Ovary (tissue), 9 donors: ENCODE data around the gene TBC1D32. TPM values are rescaled to one million over a fixed set of nuclear protein-coding genes. Genes with fewer than 3 reads are reported as not detected.
A peak's percentile ranks its signal among the peaks of the same experiment; 100 is the strongest.
"Not testable (repeated sequence)": the region's sequence is repeated elsewhere in the genome, so short reads cannot be mapped to it uniquely, and the experiment has no call there.

ENCODE experiments used
- DNase-seq, 5 donors: peaks; one replicate each; pipeline ENCODE4 v3.0.0-alpha.2; 2019 to 2020
- H3K27ac ChIP-seq, 2 donors: fragments of 200-600 bp; one replicate each; pipeline versions ENCODE4 v1.5.1 to v1.8.0; 2019 to 2022
- H3K27me3 ChIP-seq: fragments of 200-600 bp; one replicate; pipeline ENCODE4 v1.8.0; 2022
- H3K36me3 ChIP-seq: fragments of 200-600 bp; sonication (generic); one replicate; pipeline ENCODE4 v1.5.1; 2019
- H3K4me1 ChIP-seq: one replicate; pipeline ENCODE4 v1.8.1; 2013; ENCODE audit warnings: mild to moderate bottlenecking, moderate library complexity; ENCODE audit not compliant: insufficient read depth
- H3K4me3 ChIP-seq: fragments of 200-600 bp; sonication (generic); one replicate; pipeline ENCODE4 v1.5.1; 2017
- H3K9me3 ChIP-seq, 2 donors: fragments of 200-600 bp in 1 of 2; sonication (generic) in 1 of 2; one replicate each; pipeline versions ENCODE4 v1.5.1 to v1.8.1; 2013 to 2019; ENCODE audit warnings: mild to moderate bottlenecking in 1 of 2, moderate library complexity in 1 of 2
- EP300 ChIP-seq: sonication (generic); formaldehyde crosslinking; IDR thresholded peaks from one replicate; pipeline ENCODE4 v1.6.1; 2017; ENCODE audit warnings: antibody characterized with exemption
- POLR2A ChIP-seq: fragments of 450-650 bp; IDR thresholded peaks from one replicate; pipeline ENCODE4 v1.6.1; 2017; ENCODE audit warnings: antibody characterized with exemption, mild to moderate bottlenecking, moderate library complexity
- WGBS, 3 donors: extraction: QIAGEN DNeasy Blood & Tissue Kit in 1 of 3; methylation state at CpG; one replicate each; pipeline versions ENCODE4 v1.1.5 to v1.1.7; 2013 to 2017; 5-methylcytosine and 5-hydroxymethylcytosine counted together
- intact Hi-C, 4 donors: fragments of 100-400 bp; cut with DNase I; formaldehyde crosslinking; loops; one replicate each; pipeline versions ENCODE4 v1.11.0 to v1.15.1; 2022 to 2023
- polyA plus RNA-seq, 2 donors: library from polyadenylated mRNA; stranded (reverse); fragments of 200-250 nt in 1 of 2; fragments of 350-450 nt in 1 of 2; fragmentation: Illumina TruSeq in 1 of 2; extraction: RNeasy Lipid Tissue Mini Kit (QIAGEN cat#74804) in 1 of 2; gene quantifications; one replicate each; pipeline ENCODE4 v1.2.3, GENCODE V29; 2013 to 2014
- total RNA-seq, 7 donors: library from RNA; depleted of rRNA in 2 of 7; stranded (reverse); fragments of >200 nt in 2 of 7; fragmentation: NEBNext Ultra II Directional in 3 of 7; extraction: Animal tissue kit (Norgen Biotek cat#: 25700) in 3 of 7; gene quantifications; one replicate each; pipeline versions ENCODE4 v1.1.0 to v1.2.4, GENCODE V29; 2016 to 2023
- TF ChIP-seq, protein P1 (sequence below), 3 donors: fragments of 450-650 bp in 2 of 3; fragments of 200-600 bp in 1 of 3; IDR thresholded peaks; one replicate each; pipeline versions ENCODE4 v1.5.1 to v1.8.0; 2016 to 2022; ENCODE audit warnings: antibody characterized with exemption in 3 of 3, mild to moderate bottlenecking in 1 of 3
- donor health status: DM: no; HTN: no; CAD: no; lungs with moderate emphysema.
- donor health status: DM: no; HTN: no; CAD: no.
- donor health status: Bipolar disorder and iron deficiency.
- donor health status: DM: yes; HTN: yes; CAD: no.
- donor health status: DM: no; HTN: no; CAD: no.
- donor health status: DM: yes; HTN: yes; CAD: no.

TBC1D32 gene
- total and polyA plus RNA-seq, 9 donors, result 2.4 to 13.4 (median 7.8) TPM

DNA sequence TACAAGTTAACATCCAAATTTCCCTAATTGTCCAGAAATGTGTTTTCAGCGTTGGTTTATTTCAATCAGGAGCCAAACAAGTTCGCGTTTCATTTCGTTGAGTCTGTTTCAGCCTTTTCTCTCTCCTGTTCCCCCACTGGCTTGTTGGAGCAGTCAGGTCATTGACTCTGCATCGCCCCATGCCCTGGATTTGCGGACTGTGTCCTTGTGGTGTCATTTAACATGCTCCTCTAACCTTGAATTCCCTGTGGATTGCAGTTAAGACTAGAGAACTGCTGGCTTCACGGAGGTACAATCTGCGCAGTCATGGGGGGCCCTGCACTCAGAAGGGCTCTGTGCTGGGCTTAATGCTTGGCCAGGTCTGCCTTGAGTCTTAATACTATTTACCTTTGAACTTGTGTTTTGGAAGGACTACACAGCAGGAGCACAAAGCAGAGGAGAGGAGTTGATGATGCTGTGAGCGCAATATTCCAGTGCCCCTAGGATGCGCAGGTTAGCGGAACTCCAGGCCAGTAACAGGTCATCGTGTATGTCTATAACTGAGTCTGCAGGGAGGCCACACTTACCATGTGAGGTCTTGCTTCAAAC lies 5.5 kb upstream of the TBC1D32 start:
- H3K27me3 ChIP-seq, result no peaks in the 10 kb centered on the region
- no peak for DNase-seq
- peaks cover 2% of the 10 kb centered on the region for H3K4me1 ChIP-seq
- intact Hi-C loops, result no loop called here
- H3K9me3 ChIP-seq, result no peaks in the 10 kb centered on the region
- H3K36me3 ChIP-seq, result no peaks in the 10 kb centered on the region
- no peak overlapping the region for H3K4me3 ChIP-seq
- TF ChIP-seq, protein P1, sequence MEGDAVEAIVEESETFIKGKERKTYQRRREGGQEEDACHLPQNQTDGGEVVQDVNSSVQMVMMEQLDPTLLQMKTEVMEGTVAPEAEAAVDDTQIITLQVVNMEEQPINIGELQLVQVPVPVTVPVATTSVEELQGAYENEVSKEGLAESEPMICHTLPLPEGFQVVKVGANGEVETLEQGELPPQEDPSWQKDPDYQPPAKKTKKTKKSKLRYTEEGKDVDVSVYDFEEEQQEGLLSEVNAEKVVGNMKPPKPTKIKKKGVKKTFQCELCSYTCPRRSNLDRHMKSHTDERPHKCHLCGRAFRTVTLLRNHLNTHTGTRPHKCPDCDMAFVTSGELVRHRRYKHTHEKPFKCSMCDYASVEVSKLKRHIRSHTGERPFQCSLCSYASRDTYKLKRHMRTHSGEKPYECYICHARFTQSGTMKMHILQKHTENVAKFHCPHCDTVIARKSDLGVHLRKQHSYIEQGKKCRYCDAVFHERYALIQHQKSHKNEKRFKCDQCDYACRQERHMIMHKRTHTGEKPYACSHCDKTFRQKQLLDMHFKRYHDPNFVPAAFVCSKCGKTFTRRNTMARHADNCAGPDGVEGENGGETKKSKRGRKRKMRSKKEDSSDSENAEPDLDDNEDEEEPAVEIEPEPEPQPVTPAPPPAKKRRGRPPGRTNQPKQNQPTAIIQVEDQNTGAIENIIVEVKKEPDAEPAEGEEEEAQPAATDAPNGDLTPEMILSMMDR (IDR thresholded peaks at IDR 0.05), result no peak
- TF ChIP-seq EP300, result no peak
- TF ChIP-seq POLR2A, result no peak
- 84 to 88% (median 85%) methylated on average over 12 of the region's 12 CpGs for whole genome bisulfite sequencing, 3 donors
- H3K27ac ChIP-seq, result no peak overlapping the region

DNA sequence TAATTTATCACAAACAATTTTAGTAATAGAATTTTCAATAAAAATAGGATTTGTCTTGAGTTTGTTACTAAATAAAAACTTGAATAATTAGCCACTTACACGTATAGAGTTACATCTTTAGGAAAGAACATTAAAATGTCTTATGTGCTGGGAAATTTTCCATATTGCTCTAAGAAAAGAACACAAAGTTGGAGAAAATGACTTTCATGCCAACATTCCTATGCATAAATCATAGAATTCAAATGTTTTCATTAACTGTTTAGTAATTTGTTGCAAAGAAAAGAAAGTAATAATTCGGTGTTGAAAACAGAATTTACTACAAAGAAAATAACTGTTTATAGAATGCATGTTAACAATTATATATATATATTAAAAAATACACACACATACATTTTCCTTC lies 4.7 kb upstream of the TBC1D32 start:
- 42 to 55% (median 54%) methylated on average over 2 of the region's 2 CpGs for WGBS, 3 donors
- intact Hi-C loops, result no loop called here
- no peak for TF ChIP-seq POLR2A
- TF ChIP-seq EP300, result no peak
- TF ChIP-seq, protein P1 (IDR thresholded peaks at IDR 0.05), result no peak
- no peak for DNase-seq
- no peak overlapping the region for H3K4me3 ChIP-seq
- no peaks in the 10 kb centered on the region for H3K27me3 ChIP-seq
- peaks cover 2% of the 10 kb centered on the region for H3K4me1 ChIP-seq
- H3K27ac ChIP-seq, result no peak overlapping the region
- H3K9me3 ChIP-seq, result no peaks in the 10 kb centered on the region
- no peaks in the 10 kb centered on the region for H3K36me3 ChIP-seq

DNA sequence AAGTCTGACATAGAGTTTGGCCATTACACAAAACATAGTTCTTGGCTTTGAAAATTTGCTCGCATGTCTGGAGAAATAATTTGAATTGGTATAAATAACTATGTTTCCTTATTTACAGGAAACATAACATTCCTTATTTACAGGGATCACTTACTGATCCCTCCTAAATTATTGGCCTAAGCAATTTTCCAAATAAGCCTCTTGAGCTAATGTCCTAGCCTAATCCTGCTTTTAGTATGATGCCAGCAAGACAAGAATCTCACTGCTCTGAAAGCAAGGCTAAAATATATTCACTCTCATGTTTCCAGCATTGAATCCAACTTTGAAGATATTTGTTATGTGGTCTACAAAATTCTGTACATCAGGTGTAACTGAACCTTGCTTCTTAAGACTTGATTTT lies 4.1 kb upstream of the TBC1D32 start:
- H3K27ac ChIP-seq, result no peak overlapping the region
- no peak for DNase-seq
- H3K4me1 ChIP-seq, result peaks cover 3% of the 10 kb centered on the region
- no peak overlapping the region for H3K4me3 ChIP-seq
- H3K9me3 ChIP-seq, result no peaks in the 10 kb centered on the region
- WGBS, 3 donors, result 72 to 83% (median 80%) methylated on average over 1 of the region's 1 CpG
- no peaks in the 10 kb centered on the region for H3K27me3 ChIP-seq
- no peaks in the 10 kb centered on the region for H3K36me3 ChIP-seq
- intact Hi-C loops, result no loop called here
- TF ChIP-seq, protein P1 (IDR thresholded peaks at IDR 0.05), result no peak
- no peak for TF ChIP-seq EP300
- TF ChIP-seq POLR2A, result no peak

DNA sequence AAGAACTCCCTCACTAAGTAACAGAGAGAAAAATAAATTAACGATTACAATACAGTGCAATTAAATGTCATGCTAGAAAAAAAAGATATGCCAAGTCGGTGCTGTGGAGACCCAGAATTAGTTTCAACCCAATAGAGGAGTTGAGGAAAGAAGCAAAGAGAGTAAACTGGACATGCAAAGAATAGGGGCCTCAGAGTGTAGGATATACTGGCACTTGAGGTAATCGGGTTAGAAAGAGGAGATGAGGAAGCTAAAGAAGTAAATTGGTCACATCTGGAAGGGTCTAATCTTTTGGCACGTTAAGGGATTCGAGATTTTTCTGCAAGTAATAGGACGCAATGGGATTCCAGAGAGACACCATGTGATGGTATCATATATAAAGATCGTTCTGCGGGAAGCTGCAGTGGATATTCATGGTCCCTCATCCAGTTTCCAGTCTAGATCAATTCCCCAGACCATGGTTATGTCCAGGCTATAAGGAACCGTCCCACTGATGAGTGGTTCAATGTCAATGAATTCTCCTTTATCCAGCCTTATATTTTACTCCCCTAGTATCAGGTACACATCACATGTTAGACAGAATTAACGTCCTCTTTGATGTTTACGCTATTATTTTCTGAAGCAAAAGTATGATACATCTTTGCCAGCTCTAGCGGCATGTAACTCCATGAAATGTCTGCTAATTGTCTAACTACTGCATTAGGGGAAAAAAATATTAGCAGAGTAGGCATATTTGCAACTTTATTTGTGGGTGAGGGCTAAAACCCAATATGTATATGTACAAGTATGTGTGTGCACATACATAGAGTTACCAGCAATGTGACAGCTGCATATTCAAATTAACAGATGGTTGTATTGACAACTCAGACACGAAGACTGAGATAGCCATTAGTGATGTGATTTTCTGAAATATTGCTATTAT lies 1.1 kb upstream of the TBC1D32 start:
- peak overlapping the region; percentile 82 to 95 for H3K27ac ChIP-seq
- TF ChIP-seq POLR2A (no peak), EP300 (no peak)
- TF ChIP-seq, protein P1 (IDR thresholded peaks at IDR 0.05), result no peak
- DNase-seq, result no peak
- no peaks in the 10 kb centered on the region for H3K27me3 ChIP-seq
- peak overlapping the region; percentile 53 for H3K4me3 ChIP-seq
- H3K36me3 ChIP-seq, result no peaks in the 10 kb centered on the region
- 40 to 52% (median 44%) methylated on average over 13 of the region's 13 CpGs for WGBS, 3 donors
- H3K9me3 ChIP-seq, result no peaks in the 10 kb centered on the region
- H3K4me1 ChIP-seq, result peaks cover 3% of the 10 kb centered on the region
- intact Hi-C loops, result no loop called here

DNA sequence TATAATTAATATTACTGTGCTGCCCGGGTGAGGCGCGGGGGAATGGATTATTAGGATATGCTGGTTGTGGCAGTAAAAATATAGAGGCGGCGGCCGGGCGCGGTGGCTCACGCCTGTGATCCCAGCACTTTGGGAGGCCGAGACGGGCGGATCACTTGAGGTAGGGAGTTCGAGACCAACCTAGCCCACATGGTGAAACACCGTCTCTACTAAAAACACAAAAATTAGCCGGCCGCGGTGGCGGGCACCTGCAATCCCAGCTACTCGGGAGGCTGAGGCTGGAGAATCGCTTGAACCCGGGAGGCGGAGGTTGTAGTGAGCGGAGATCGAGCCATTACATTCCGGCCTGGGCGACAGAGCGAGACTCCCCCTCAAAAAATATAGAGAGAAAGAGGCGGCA lies 586 bp downstream of the TBC1D32 start:
- H3K9me3 ChIP-seq, H3K27me3 ChIP-seq, intact Hi-C loops, H3K4me1 ChIP-seq, H3K27ac ChIP-seq, H3K36me3 ChIP-seq: not testable (repeated sequence)
- 91 to 94% (median 94%) methylated on average over 28 of the region's 28 CpGs for WGBS, 3 donors
- peak overlapping the region; percentile 53 for H3K4me3 ChIP-seq
- DNase-seq, result peak in 3 of 5 donors; percentile 40 to 45 (median 41)
